K562 (cell line): ENCODE results near the gene ANTKMT. TPM values are rescaled to one million over a fixed set of nuclear protein-coding genes. Genes with fewer than 3 reads are reported as not detected.

Source experiments
- ARID1B ChIP-seq: fragments of 450-650 bp; IDR thresholded peaks from 2 replicates; pipeline ENCODE4 v1.6.1; 2016; ENCODE audit warnings: antibody characterized with exemption, mild to moderate bottlenecking, inconsistent platforms
- CCAR2 ChIP-seq: fragments of 200-400 bp; formaldehyde crosslinking; IDR thresholded peaks from 2 replicates; pipeline ENCODE4 v1.6.1; 2017; ENCODE audit warnings: mild to moderate bottlenecking, low read depth, low read length
- HDAC1 ChIP-seq, 2 experiments: fragments of 450-650 bp; IDR thresholded peaks; 2 replicates each; pipeline ENCODE4 v1.6.1; 2016 to 2017; ENCODE audit warnings: inconsistent platforms in 1 of 2, mild to moderate bottlenecking in 1 of 2, moderate library complexity in 1 of 2
- HDAC6 ChIP-seq: IDR thresholded peaks from 2 replicates; pipeline ENCODE4 v1.6.1; 2012; ENCODE audit warnings: low read depth, mild to moderate bottlenecking, control low read depth, inconsistent platforms, low read length, moderate library complexity
- MCM2 ChIP-seq: fragments of 450-650 bp; IDR thresholded peaks from 2 replicates; pipeline ENCODE4 v1.6.1; 2017; ENCODE audit warnings: low read depth, mild to moderate bottlenecking
- NCOA1 ChIP-seq: fragments of 450-650 bp; IDR thresholded peaks from 2 replicates; pipeline ENCODE4 v1.6.1; 2016; ENCODE audit warnings: low read depth
- PCBP1 ChIP-seq: fragments of 200-400 bp; formaldehyde crosslinking; IDR thresholded peaks from 2 replicates; pipeline ENCODE4 v1.6.1; 2018; ENCODE audit warnings: mild to moderate bottlenecking, low read depth, low read length; ENCODE audit not compliant: poor library complexity, severe bottlenecking
- PTTG1 ChIP-seq: fragments of 450-650 bp; IDR thresholded peaks from 2 replicates; pipeline ENCODE4 v1.6.1; 2016; ENCODE audit warnings: low read depth, mild to moderate bottlenecking, missing genetic modification characterization, missing compliant biosample characterization
- TARDBP ChIP-seq: fragments of 450-650 bp; IDR thresholded peaks from 2 replicates; pipeline ENCODE4 v1.6.1; 2016
- U2AF1 ChIP-seq: fragments of 200-400 bp; formaldehyde crosslinking; optimal IDR thresholded peaks from 2 replicates; pipeline ENCODE3; 2017; ENCODE audit warnings: mild to moderate bottlenecking, low read depth, low read length, moderate library complexity
- ZNF232 ChIP-seq: sonication (generic); formaldehyde crosslinking; IDR thresholded peaks from 2 replicates; pipeline ENCODE4 v1.8.0; 2022; ENCODE audit warnings: mild to moderate bottlenecking, missing genetic modification reagents
- ZNF324 ChIP-seq: fragments of 250-450 bp; sonication (Bioruptor Pico); IDR thresholded peaks from 2 replicates; pipeline ENCODE4 v1.4.0; 2020; ENCODE audit warnings: mild to moderate bottlenecking
- polyA plus RNA-seq, 8 experiments: library from polyadenylated mRNA; depleted of rRNA in 4 of 8; stranded (reverse) in 5 of 8; unstranded in 3 of 8; fragments of >200 nt; fragmentation: Nextera tagmentation in 2 of 8; fragmentation: Illumina TruSeq in 1 of 8; extraction: Ambion mirVana in 2 of 8; extraction: Trizol in 1 of 8; gene quantifications; 2 replicates each; pipeline versions ENCODE4 v1.2.1 to v1.2.3, GENCODE V29; 2011 to 2014; ENCODE audit warnings: inconsistent platforms in 1 of 8, missing spikeins in 1 of 8
- total RNA-seq, 7 experiments: library from RNA; depleted of rRNA in 6 of 7; stranded (reverse); fragments of >200 nt in 6 of 7; fragmentation: Illumina TruSeq in 2 of 7; extraction: Trizol in 2 of 7; gene quantifications; 2 replicates each; pipeline versions ENCODE4 v1.2.1 to v1.2.3, GENCODE V29; 2011 to 2021; ENCODE audit warnings: low replicate concordance in 1 of 7
- TF ChIP-seq, protein P1 (sequence below): fragments of 250-450 bp; sonication (Bioruptor Pico); IDR thresholded peaks from 2 replicates; pipeline ENCODE4 v1.5.0; 2021; ENCODE audit warnings: mild to moderate bottlenecking, borderline replicate concordance
- TF ChIP-seq, protein P2 (sequence below): fragments of 250-450 bp; sonication (Bioruptor Pico); IDR thresholded peaks from 2 replicates; pipeline ENCODE4 v1.9.0; 2021; ENCODE audit warnings: mild to moderate bottlenecking, inconsistent platforms
- TF ChIP-seq, protein P3 (sequence below): sonication (generic); formaldehyde crosslinking; IDR thresholded peaks from 2 replicates; pipeline ENCODE4 v1.8.1; 2022; ENCODE audit warnings: missing genetic modification reagents
- TF ChIP-seq, protein P4 (sequence below): fragments of 250-450 bp; sonication (Bioruptor Pico); IDR thresholded peaks from 2 replicates; pipeline ENCODE4 v1.4.0; 2020; ENCODE audit warnings: mild to moderate bottlenecking, moderate library complexity
- TF ChIP-seq, protein P5 (sequence below): fragments of 250-450 bp; sonication (Bioruptor Pico); IDR thresholded peaks from 2 replicates; pipeline ENCODE4 v1.5.0; 2020; ENCODE audit warnings: mild to moderate bottlenecking

Gene ANTKMT
- total and polyA plus RNA-seq, 9 of the 15 experiments (the other 6 are each of a cell fraction or from before 2014, with no cell fraction given) = 0.58 to 217 (median 19.1) TPM

DNA sequence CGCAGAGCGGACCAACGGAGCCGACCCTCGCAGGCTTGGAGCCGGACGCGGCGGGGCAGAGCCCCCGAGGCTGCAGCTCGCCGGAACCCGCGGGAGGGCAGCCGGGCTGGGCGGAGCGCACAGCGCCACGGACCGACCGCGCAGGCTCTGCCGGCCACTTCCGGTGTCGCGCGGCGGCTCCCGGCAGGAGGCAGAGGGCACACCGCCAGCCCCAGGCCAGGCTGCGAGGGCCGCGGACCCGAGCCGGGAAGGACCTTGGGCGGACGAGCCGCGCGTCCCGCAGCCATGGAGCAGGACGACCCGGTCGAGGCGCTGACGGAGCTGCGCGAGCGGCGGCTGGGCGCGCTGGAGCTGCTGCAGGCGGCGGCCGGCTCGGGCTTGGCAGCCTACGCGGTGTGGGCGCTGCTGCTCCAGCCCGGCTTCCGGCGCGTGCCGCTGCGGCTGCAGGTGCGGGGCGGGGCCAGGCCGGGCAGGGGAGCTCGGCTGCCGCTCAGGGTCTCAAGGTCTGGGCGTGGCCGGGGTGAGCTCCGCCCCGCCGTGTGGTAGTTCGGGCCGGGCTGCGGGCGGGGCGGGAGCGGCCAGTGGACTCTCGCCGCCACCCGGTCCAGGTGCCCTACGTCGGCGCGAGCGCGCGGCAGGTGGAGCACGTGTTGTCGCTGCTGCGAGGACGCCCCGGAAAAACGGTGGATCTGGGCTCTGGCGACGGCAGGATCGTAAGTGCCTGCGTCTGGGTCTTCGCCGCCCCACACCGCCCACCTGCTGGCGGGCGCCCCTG, at the start of gene ANTKMT (continued):
- TF ChIP-seq, protein P1, sequence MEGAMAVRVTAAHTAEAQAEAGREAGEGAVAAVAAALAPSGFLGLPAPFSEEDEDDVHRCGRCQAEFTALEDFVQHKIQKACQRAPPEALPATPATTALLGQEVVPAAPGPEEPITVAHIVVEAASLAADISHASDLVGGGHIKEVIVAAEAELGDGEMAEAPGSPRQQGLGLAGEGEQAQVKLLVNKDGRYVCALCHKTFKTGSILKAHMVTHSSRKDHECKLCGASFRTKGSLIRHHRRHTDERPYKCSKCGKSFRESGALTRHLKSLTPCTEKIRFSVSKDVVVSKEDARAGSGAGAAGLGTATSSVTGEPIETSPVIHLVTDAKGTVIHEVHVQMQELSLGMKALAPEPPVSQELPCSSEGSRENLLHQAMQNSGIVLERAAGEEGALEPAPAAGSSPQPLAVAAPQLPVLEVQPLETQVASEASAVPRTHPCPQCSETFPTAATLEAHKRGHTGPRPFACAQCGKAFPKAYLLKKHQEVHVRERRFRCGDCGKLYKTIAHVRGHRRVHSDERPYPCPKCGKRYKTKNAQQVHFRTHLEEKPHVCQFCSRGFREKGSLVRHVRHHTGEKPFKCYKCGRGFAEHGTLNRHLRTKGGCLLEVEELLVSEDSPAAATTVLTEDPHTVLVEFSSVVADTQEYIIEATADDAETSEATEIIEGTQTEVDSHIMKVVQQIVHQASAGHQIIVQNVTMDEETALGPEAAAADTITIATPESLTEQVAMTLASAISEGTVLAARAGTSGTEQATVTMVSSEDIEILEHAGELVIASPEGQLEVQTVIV (CRISPR knock-in tag) = peak; percentile 87
- TF ChIP-seq HDAC1 (IDR thresholded peaks at IDR 0.05) = no peak
- peak; percentile 17 for TF ChIP-seq PCBP1
- no peak for TF ChIP-seq ZNF324 (CRISPR knock-in tag)
- TF ChIP-seq NCOA1 = no peak; the same call in 1 of the 2 replicates
- TF ChIP-seq ARID1B = no peak
- TF ChIP-seq, protein P2, sequence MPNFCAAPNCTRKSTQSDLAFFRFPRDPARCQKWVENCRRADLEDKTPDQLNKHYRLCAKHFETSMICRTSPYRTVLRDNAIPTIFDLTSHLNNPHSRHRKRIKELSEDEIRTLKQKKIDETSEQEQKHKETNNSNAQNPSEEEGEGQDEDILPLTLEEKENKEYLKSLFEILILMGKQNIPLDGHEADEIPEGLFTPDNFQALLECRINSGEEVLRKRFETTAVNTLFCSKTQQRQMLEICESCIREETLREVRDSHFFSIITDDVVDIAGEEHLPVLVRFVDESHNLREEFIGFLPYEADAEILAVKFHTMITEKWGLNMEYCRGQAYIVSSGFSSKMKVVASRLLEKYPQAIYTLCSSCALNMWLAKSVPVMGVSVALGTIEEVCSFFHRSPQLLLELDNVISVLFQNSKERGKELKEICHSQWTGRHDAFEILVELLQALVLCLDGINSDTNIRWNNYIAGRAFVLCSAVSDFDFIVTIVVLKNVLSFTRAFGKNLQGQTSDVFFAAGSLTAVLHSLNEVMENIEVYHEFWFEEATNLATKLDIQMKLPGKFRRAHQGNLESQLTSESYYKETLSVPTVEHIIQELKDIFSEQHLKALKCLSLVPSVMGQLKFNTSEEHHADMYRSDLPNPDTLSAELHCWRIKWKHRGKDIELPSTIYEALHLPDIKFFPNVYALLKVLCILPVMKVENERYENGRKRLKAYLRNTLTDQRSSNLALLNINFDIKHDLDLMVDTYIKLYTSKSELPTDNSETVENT = peak; percentile 80
- TF ChIP-seq PTTG1 = no peak
- TF ChIP-seq TARDBP = no peak; the same call in 1 of the 2 replicates
- TF ChIP-seq CCAR2 = no peak
- TF ChIP-seq MCM2 = no peak
- TF ChIP-seq, protein P3, sequence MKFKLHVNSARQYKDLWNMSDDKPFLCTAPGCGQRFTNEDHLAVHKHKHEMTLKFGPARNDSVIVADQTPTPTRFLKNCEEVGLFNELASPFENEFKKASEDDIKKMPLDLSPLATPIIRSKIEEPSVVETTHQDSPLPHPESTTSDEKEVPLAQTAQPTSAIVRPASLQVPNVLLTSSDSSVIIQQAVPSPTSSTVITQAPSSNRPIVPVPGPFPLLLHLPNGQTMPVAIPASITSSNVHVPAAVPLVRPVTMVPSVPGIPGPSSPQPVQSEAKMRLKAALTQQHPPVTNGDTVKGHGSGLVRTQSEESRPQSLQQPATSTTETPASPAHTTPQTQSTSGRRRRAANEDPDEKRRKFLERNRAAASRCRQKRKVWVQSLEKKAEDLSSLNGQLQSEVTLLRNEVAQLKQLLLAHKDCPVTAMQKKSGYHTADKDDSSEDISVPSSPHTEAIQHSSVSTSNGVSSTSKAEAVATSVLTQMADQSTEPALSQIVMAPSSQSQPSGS = no peak
- TF ChIP-seq U2AF1 = peak; percentile 72
- no peak for TF ChIP-seq ZNF232 (CRISPR knock-in tag)
- no peak for TF ChIP-seq HDAC6
- TF ChIP-seq, protein P4, sequence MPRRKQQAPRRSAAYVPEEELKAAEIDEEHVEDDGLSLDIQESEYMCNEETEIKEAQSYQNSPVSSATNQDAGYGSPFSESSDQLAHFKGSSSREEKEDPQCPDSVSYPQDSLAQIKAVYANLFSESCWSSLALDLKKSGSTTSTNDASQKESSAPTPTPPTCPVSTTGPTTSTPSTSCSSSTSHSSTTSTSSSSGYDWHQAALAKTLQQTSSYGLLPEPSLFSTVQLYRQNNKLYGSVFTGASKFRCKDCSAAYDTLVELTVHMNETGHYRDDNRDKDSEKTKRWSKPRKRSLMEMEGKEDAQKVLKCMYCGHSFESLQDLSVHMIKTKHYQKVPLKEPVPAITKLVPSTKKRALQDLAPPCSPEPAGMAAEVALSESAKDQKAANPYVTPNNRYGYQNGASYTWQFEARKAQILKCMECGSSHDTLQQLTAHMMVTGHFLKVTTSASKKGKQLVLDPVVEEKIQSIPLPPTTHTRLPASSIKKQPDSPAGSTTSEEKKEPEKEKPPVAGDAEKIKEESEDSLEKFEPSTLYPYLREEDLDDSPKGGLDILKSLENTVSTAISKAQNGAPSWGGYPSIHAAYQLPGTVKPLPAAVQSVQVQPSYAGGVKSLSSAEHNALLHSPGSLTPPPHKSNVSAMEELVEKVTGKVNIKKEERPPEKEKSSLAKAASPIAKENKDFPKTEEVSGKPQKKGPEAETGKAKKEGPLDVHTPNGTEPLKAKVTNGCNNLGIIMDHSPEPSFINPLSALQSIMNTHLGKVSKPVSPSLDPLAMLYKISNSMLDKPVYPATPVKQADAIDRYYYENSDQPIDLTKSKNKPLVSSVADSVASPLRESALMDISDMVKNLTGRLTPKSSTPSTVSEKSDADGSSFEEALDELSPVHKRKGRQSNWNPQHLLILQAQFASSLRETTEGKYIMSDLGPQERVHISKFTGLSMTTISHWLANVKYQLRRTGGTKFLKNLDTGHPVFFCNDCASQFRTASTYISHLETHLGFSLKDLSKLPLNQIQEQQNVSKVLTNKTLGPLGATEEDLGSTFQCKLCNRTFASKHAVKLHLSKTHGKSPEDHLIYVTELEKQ (CRISPR knock-in tag) = no peak
- TF ChIP-seq, protein P5, sequence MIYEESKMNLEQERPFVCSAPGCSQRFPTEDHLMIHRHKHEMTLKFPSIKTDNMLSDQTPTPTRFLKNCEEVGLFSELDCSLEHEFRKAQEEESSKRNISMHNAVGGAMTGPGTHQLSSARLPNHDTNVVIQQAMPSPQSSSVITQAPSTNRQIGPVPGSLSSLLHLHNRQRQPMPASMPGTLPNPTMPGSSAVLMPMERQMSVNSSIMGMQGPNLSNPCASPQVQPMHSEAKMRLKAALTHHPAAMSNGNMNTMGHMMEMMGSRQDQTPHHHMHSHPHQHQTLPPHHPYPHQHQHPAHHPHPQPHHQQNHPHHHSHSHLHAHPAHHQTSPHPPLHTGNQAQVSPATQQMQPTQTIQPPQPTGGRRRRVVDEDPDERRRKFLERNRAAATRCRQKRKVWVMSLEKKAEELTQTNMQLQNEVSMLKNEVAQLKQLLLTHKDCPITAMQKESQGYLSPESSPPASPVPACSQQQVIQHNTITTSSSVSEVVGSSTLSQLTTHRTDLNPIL (CRISPR knock-in tag) = no peak
